A549 (cell line): ENCODE data around the gene CWC22.

ENCODE experiments used
- EP300 ChIP-seq, 2 experiments: fragments of >200 bp; sonication (Bioruptor Twin); formaldehyde crosslinking; IDR thresholded peaks; 2 replicates in 1 of 2; 3 replicates in 1 of 2; pipeline ENCODE4 v1.6.1; 2016 to 2017
- GATA3 ChIP-seq: IDR thresholded peaks from 2 replicates; pipeline ENCODE4 v1.6.1; 2012; ENCODE audit warnings: borderline replicate concordance
- TF ChIP-seq, protein P1 (sequence below): IDR thresholded peaks from 2 replicates; pipeline ENCODE4 v1.6.1; 2012
- TF ChIP-seq, protein P2 (sequence below): fragments of >200 bp; sonication (Bioruptor Twin); formaldehyde crosslinking; IDR thresholded peaks from 3 replicates; pipeline ENCODE4 v1.5.1; 2016

DNA sequence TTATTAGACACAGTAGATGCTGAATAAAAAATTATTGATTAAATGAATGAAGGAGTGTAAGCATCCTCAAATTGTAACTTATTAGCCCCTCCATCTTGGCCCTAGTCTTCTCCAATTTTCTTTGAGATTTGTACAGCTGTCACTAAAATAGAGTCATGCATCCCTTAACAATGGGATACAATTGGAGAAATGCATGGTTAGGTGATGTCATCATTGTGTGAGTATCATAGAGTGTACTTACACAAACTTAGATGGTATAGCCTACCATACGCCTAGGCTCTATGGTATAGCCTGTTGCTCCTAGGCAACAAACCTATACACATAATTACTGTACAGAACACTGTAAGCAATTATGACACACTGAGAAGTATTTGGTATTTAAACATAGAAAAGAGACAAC lies 107.4 kb downstream of the CWC22 start:
- TF ChIP-seq, protein P1, sequence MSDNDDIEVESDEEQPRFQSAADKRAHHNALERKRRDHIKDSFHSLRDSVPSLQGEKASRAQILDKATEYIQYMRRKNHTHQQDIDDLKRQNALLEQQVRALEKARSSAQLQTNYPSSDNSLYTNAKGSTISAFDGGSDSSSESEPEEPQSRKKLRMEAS: no peak
- TF ChIP-seq EP300 (IDR thresholded peaks at IDR 0.05): no peak
- TF ChIP-seq GATA3: no peak
- TF ChIP-seq, protein P2, sequence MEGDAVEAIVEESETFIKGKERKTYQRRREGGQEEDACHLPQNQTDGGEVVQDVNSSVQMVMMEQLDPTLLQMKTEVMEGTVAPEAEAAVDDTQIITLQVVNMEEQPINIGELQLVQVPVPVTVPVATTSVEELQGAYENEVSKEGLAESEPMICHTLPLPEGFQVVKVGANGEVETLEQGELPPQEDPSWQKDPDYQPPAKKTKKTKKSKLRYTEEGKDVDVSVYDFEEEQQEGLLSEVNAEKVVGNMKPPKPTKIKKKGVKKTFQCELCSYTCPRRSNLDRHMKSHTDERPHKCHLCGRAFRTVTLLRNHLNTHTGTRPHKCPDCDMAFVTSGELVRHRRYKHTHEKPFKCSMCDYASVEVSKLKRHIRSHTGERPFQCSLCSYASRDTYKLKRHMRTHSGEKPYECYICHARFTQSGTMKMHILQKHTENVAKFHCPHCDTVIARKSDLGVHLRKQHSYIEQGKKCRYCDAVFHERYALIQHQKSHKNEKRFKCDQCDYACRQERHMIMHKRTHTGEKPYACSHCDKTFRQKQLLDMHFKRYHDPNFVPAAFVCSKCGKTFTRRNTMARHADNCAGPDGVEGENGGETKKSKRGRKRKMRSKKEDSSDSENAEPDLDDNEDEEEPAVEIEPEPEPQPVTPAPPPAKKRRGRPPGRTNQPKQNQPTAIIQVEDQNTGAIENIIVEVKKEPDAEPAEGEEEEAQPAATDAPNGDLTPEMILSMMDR: no peak
